ENCODE measurements around the gene LSM8.
"Not testable (repeated sequence)": the region's sequence is repeated elsewhere in the genome, so short reads cannot be mapped to it uniquely, and the experiment has no call there.

The LSM8 gene

GRCh38 chr7:118214051-118214832, 30.3 kb downstream of the LSM8 start:
- no peak for DNase-seq

DNA sequence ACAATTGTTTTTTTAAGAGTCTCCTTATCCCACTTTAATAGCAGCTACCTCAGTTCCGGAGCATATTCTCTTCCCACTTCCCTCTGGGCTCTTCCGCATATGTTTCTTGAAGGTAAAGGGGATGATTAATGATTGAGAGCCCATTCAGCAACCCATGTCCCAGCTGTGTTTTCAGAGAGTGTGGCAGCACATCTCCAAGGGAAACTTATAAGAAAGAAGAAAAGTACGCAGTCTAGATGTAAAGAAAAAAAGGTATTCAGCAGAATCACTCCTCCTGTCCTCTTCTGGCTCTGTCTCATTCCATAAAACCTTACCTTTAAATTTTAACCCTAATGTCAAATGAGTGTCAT, 30.8 kb downstream of the LSM8 start:
- DNase-seq = no peak

DNA sequence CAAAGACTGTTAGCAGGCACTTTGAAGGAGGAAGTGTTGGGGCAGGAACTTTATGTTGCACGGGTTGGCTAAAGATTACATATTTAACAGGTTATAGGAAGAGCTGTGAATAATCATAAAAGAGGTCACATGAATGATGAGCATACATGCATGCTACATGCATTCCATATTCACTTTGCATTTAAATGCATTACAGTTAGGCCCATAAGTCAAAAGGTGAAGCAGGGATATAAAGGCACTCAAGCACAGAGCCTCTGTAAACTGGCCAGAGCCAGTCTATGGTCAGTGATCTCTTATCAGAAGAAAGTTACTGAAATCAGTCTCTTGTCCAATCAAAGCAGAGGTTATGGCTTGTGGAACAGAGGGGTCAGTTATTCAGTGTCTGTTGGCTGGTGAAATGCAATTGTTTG, 33.3 kb downstream of the LSM8 start:
- no peak for DNase-seq

DNA sequence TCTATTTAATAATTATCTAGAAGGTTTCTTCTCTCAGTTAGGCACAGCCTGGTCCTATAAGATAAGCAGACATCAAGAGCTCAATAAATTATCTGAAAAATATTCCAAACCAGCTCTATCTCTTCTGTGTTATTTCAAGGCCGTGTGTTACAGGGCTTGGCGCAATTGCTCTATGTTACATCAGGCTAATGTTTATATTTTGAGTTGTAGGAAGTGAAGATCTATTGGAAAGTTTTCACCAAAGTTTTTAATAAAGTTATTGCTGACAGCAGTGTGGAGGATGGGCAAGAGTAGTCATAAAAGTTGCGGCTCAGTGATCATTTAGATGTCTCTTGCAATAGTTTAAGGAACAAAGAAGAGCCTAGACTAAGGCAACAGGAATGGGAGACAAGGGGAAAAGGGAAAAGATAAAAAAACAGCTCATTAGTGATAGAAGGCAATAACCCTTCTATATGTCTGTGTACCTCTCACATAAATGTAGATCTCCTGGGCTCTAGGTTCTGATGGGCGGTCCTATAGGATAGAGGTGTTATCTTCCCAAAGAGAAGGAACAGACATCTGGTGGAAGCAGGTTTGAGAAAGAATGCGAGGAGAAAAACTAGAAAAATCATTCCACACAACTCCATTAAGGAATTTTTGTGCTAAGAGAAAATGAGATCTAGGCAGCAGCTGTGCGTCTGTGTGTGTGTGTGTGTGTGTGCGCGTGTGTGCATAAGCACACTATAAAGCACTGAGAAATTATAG, 34.6 kb downstream of the LSM8 start:
- no peak for DNase-seq

GRCh38 chr7:118219157-118219512, 35.2 kb downstream of the LSM8 start:
- no peak for DNase-seq

- no peak for DNase-seq
These were observed 36.6 kb downstream of the LSM8 start for GRCh38 chr7:118220583-118220982.

DNA sequence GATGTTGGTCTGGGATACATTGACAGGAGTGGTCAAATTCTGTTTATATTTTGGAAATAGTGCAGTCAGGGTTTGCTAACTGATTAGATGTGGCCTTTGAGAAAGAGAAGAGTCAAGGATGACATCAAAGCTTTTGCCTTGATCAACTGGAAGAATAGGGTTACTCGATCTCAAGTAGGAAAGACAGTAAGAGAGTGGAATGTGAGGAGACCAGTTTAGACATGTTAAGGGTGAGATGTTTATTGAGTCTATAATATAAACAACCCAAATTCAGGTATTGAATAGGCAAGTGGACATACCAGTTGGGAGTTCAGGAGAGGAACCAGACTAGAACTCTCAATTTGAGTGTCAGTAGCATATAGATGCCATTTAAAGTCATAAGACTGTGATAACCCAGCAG, 38.6 kb downstream of the LSM8 start:
- DNase-seq = no peak

GRCh38 chr7:118224521-118224920, 40.6 kb downstream of the LSM8 start, which contains the start of gene ANKRD7:
TSS of gene ANKRD7 (plus strand) at chr7:118224704. CDS start at chr7:118224831, 127 bp downstream.
- DNase-seq = no peak

- no peak for DNase-seq
These were observed 48.9 kb downstream of the LSM8 start for GRCh38 chr7:118232837-118233236.

- no peak for DNase-seq
These were observed 49.8 kb downstream of the LSM8 start for GRCh38 chr7:118233799-118234198.

DNA sequence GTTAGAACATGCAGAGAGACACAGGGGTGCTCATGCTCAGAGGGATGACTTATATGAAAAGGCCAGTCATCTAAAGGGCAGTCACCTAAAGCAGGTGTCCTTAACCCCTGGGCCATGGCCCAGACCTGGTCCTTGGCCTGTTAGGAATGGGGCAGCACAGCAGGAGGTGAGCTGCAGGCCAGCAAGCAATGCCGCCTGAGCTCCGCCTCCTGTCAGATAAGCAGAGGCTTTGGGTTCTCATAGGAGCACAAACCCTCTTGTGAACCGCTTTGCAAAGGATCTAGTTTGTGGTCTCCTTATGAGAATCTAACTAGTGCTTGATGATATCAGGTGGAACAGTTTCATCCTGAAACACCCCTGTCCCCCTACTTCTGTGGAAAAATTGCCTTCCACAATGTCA, 55.0 kb downstream of the LSM8 start:
- no peak for DNase-seq

DNA sequence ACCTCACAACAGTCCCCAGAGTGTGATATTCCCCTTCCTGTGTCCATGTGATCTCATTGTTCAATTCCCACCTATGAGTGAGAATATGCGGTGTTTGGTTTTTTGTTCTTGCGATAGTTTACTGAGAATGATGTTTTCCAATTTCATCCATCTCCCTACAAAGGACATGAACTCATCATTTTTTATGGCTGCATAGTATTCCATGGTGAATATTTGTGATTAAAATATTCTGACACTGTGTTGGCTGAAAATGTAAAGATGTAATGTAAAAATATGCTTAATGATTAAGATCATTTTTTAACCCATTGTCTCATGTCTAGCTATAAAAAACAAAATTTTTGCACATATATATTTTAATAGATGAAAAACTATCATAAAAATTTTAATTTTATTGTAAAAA, 56.4 kb downstream of the LSM8 start:
- DNase-seq = not testable (repeated sequence)

All from cortex of kidney (tissue), 1 donor.